Measurements from ENCODE around the gene PDZRN3.
"Not testable (repeated sequence)": the region's sequence is repeated elsewhere in the genome, so short reads cannot be mapped to it uniquely, and the experiment has no call there.

PDZRN3 gene

GRCh38 chr3:73586628-73587027, 38.1 kb downstream of the PDZRN3 start:
- no peak for FAIRE-seq

DNA sequence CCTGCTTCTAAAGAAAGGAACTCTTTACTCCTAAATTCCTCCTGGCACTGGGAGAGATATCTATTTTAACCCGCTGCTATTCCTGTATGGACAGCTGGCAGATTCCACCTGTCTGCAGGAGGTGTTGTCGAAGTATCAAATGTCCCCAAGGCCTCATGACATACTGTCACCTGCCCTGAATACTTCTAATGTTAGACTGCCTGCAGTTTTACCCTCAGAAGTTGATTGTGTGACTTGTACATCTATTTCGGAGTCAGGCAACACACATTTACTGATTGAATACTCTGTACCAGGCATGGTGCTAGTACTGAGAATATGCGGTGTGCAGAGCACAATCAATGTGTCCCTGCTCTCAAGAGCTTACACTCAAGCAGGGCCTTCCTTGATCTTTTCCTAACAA, 38.6 kb downstream of the PDZRN3 start:
- FAIRE-seq = no peak

DNA sequence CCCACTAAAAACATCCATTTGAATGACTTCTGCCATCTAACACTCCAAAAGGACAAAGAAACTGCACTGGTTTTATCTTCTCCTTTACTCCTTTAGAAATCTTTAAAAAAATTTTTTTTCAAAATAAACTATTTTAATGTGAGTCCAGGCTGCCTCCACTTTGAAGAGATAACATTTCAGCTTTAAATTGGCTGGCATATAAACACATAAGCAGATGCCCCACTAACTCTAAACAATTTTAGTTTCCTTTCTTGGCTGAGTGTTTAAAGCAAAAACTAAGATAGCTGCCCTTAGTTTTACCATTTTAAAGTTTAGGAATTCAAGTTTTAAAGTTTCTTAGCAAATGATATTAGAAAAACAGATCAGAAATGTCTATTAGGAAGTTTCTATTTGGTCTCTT, 39.9 kb downstream of the PDZRN3 start:
- no peak for FAIRE-seq

- no peak for FAIRE-seq
These were observed 42.2 kb downstream of the PDZRN3 start for GRCh38 chr3:73582535-73582934.

DNA sequence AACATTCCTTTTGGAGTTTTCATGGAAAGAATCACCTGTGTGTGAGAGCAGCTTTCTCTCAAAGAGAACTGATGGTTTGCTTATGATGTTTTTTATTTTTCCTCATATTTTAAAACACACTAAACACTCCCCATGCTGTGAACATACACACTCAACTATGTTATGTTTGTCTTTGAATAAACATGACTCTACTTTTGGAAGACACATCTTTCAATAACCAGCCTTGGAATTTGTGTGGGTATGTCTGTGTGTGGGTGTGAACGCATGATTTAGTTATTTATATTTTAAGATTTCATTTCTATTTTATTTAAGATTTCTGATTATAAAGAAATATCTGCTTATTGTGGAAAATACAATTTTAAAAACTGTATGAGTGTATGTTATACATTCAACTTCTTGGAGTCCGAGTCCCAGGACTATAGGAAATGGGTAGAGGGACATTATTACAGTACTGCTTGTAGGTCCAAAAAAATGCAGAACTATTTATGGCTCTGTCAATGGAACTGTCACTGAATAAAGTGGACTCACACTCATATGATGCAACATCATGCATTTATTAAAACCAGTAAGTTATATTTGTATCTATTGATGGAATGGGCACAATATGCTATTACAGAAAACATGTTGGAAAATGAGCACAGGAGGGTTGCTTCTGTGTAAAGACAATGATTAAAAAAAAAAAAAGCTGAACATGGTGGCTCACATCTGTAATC, 43.5 kb downstream of the PDZRN3 start:
- FAIRE-seq = no peak

DNA sequence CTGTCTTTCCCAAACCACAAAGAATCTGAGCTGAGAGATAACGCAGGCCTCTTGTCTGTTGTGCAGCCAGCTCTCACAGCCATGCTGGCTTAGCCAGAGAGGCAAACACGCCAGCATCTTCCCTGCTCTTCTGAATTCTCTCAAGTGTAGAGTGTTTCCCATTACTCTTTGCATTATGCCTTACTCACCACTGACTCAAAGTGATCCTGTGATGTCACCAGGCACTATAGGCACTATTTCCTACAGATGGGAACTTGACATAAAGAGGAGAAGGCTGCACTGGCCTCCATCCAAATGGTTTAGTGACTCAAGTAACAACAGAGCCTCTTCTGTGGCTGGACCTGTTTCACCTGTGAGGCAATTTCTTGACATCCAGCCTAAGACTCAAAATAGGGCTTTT, 44.4 kb downstream of the PDZRN3 start:
- no peak for FAIRE-seq

DNA sequence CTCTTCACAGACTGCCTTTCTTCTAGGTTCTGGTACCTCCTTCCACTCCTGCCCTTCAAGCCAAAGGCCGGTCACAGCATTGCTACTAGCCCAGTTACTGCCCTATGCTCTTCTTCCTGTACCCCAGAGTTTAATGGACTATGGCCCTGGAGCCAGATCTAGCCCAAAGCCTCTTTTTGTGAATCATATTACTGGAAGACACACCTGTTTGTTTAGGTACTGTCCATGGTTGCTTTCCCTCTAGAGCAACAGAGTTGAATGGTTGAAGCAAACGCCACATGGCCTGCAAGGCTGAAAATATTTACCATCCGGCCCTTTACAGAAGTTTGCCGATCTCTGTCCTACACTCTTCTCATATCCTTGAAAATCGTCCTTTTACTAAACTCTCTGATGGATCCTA, 47.0 kb downstream of the PDZRN3 start:
- no peak for FAIRE-seq

DNA sequence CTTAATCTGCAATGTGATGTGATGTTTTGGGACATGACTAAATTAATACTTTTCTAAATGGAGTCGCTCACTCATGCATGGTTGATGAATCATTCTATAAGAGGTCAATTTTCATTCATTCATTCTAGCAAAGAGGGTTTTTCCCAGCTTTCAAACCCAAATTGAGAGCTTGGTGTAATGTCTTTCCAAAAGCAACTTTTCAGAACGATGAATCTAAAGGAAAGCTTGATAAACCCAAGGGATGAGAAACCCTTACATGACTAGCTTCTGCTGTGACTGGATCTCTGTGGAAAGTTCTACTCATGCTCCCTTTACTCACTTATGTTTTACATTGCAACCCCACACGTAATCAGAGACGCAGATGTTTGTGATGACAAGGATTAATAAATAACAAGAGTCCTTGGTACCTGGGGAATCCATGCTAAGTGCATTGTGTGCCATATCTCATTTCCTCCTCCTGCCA, 47.7 kb downstream of the PDZRN3 start:
- FAIRE-seq = no peak

- no peak for FAIRE-seq
These were observed 48.8 kb downstream of the PDZRN3 start for GRCh38 chr3:73575953-73576352.

DNA sequence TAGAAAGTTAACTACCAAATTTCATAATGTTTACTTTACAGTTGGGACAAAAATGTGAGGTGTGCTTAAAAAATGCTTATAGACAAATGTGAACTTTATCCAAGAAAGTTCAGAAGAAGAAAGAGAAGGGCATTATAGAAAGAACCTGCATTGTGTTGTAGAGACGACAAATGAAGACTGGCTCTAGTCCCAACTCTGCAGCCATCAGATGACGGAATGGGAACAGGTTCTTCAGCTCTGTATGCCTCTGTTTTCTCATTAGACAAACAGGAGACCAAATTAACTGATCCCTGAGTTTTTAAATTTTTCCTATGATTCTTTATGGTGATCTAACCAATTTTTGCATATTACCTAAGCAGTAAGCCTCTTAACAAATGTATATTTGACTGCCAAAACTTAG, 49.2 kb downstream of the PDZRN3 start:
- FAIRE-seq = no peak

DNA sequence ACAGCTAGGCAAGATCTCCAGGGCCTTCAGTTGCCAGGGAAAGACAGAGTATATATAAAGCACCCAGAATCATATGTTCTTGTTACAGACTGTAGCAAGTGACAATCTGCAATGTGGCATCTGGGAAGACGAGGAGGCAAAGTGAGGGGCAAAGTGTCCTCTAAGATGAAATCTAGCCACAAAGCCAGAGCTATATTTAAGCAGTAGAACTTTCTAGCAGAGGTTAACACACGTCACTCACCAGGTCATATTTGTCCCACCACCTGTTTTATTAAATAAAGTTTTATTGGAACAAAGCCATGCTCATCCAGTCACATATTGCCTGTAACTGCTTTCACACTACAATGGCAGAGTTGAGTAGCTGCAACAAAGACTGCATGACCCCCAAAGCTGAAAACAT, 51.5 kb downstream of the PDZRN3 start:
- FAIRE-seq = no peak

DNA sequence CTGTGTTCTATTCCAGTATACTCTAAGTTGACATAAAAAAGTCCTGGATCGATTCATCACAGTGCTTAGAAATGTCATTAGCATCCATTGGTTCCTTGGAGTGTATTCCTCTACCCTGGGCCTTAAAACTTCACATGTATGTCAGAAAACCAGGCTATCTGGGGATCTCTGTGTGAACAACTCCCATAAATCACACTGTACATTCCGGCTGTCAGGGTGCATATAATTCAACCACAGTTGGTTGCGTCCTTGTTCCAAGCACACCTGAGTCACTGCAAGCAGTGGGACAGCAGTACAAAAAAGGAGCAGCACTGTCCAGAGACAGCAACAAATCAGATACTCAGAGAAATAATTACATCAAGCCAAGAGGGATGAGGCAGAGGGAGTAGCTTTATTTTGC, 52.4 kb downstream of the PDZRN3 start:
- FAIRE-seq = no peak

DNA sequence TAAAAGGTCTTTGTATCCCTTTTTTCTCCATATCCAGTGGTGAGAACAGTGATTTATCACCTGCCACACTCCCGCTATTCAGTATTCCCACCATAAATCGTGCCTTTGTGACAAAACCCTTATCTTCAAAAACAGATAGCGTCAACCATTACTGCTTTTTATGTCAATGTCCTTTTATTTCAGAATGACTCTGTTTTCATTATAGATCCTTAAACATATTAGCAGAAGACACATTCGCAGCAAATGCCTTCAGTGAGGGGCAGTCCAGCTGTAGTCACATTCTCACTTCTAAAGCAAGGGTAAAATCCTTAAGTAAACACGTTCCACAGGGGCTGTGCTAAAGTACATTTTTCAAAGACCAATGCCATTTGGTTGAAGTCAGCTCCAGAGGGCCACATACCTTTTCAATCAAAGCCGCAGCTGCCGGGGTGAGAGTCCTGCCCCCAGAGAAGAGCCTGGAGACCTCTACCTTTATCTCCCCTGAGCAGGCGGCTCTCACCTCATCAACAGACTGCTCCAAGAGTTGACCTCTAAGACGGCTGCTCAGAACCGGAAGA, 53.4 kb downstream of the PDZRN3 start:
- FAIRE-seq = no peak

- FAIRE-seq = no peak
These were observed 55.4 kb downstream of the PDZRN3 start for GRCh38 chr3:73569246-73569760.

- no peak for FAIRE-seq
These were observed 56.3 kb downstream of the PDZRN3 start for GRCh38 chr3:73568371-73568862.

DNA sequence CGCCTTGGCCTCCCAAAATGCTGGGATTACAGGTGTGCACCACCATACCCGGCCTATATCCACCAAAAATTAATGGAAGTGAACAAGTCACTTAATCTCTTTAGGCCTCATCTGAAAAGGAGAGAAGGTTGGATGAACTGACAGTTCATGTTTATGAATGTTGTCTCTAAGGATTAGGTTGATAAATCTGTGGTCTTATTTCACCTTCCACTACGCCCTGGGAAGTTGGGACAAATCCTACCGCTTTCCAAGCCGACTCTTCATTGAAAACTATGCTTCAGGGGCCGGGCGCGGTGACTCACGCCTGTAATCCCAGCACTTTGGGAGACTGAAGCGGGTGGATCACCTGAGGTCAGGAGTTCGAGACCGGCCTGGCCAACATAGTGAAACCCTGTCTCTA, 59.4 kb downstream of the PDZRN3 start:
- FAIRE-seq = not testable (repeated sequence)

- FAIRE-seq = no peak
These were observed 60.7 kb downstream of the PDZRN3 start for GRCh38 chr3:73563896-73564582.

DNA sequence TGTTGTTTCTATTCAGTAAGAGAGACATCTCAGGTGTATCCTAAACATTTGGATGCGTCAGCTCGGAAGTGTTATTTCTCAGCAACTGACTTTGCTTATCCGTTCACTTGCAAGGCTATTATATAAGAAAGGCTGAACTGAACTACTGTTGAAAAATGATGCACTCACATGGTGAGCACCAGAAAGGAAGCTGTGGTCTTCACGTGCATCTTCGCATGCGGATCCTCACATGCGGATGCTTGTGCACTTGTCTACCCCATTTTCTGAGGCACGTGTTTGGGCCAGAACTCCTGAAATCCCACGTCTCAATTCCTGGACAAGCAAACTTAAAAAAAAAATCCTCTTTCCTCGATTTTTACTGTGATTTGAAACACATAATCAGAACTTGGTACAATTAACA, 63.2 kb downstream of the PDZRN3 start:
- no peak for FAIRE-seq

GRCh38 chr3:73559749-73560148, 65.0 kb downstream of the PDZRN3 start:
- no peak for FAIRE-seq

DNA sequence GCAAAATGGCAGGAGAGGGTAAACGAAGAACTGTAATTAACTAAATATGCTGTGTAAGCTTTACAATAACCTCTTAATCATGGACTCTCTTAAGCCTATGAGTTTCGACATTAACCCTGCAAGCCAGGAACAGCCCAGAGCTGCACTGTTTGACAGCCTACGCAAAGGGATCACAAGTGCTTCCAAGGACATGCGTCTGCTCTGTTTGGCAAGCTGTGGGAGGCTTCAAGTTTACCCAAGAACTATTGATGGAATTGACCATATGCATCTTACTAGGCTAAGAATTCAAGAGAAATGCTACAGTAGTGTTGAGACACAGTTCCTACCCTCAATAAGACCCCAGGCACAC, 66.0 kb downstream of the PDZRN3 start:
- FAIRE-seq = no peak

- no peak for FAIRE-seq
These were observed 66.6 kb downstream of the PDZRN3 start for GRCh38 chr3:73557986-73558726.

- no peak for FAIRE-seq
These were observed 68.0 kb downstream of the PDZRN3 start for GRCh38 chr3:73556520-73557372.
